ENCODE results near the gene CLDN24. TPM values are rescaled to one million over a fixed set of nuclear protein-coding genes. Genes with fewer than 3 reads are reported as not detected.

CLDN24 gene
- not detected for total RNA-seq
- polyA plus RNA-seq = not detected

GRCh38 chr4:183322326-183322725, at the start of gene CLDN24:
TSS of gene CLDN24 (minus strand) at chr4:183322426. CDS start at chr4:183322426, 0 bp downstream.
- intact Hi-C loops (cut with DNase I) = no loop called here
- 93 to 95% methylated on average over 5 of the region's 5 CpGs for WGBS, 2 donors

GRCh38 chr4:183370786-183371185, 48.6 kb upstream of the CLDN24 start:
- H3K4me1 ChIP-seq = no peaks in the 10 kb centered on the region
- H3K27me3 ChIP-seq = peaks cover 0 to 3% (median 0%) of the 10 kb centered on the region in 3 donors
- no peak overlapping the region for H3K4me3 ChIP-seq
- intact Hi-C loops (cut with DNase I) = no loop called here
- H3K27ac ChIP-seq = no peak overlapping the region
- no peak for DNase-seq
- H3K36me3 ChIP-seq = no peaks in the 10 kb centered on the region
- peaks cover 0 to 5% (median 0%) of the 10 kb centered on the region in 4 donors for H3K9me3 ChIP-seq
- 28 to 67% methylated on average over 12 of the region's 12 CpGs for WGBS, 2 donors
- TF ChIP-seq EP300 (IDR thresholded peaks at IDR 0.05) (no peak), POLR2AphosphoS5 (IDR thresholded peaks at IDR 0.05) (no peak)

More at GRCh38 chr4:183322326-183322725, at the start of gene CLDN24:
- Histone ChIP-seq H3K4me1 (no peaks in the 10 kb centered on the region), H3K27me3 (no peaks in the 10 kb centered on the region), H3K9me3 (no peaks in the 10 kb centered on the region), H3K36me3 (peaks cover 0 to 16% (median 0%) of the 10 kb centered on the region in 4 donors), H3K27ac (no peak within 1 kb of the TSS), H3K4me3 (no peak within 1 kb of the TSS)
- no peak for DNase-seq
- TF ChIP-seq POLR2A (IDR thresholded peaks at IDR 0.05) (no peak), CTCF (IDR thresholded peaks at IDR 0.05) (no peak), EP300 (IDR thresholded peaks at IDR 0.05) (no peak), POLR2AphosphoS5 (IDR thresholded peaks at IDR 0.05) (no peak)

- peaks cover 0 to 5% (median 0%) of the 10 kb centered on the region in 4 donors for H3K9me3 ChIP-seq
- no peaks in the 10 kb centered on the region for H3K4me1 ChIP-seq
- H3K4me3 ChIP-seq = no peak overlapping the region
- H3K36me3 ChIP-seq = no peaks in the 10 kb centered on the region
- intact Hi-C loops (cut with DNase I) = no loop called here
- no peak overlapping the region for H3K27ac ChIP-seq
- WGBS, 2 donors = 79 to 84% methylated on average over 8 of the region's 8 CpGs
- peaks cover 0 to 3% (median 0%) of the 10 kb centered on the region in 3 donors for H3K27me3 ChIP-seq
- TF ChIP-seq POLR2A (IDR thresholded peaks at IDR 0.05) = no peak
- no peak for TF ChIP-seq EP300 (IDR thresholded peaks at IDR 0.05)
- no peak for TF ChIP-seq CTCF (IDR thresholded peaks at IDR 0.05)
- TF ChIP-seq POLR2AphosphoS5 (IDR thresholded peaks at IDR 0.05) = no peak
- DNase-seq = no peak
Measured at GRCh38 chr4:183369073-183369472, 46.8 kb upstream of the CLDN24 start.

GRCh38 chr4:183366206-183366835, 44.1 kb upstream of the CLDN24 start:
- Histone ChIP-seq H3K27ac (no peak overlapping the region), H3K4me1 (no peaks in the 10 kb centered on the region), H3K27me3 (no peaks in the 10 kb centered on the region), H3K4me3 (no peak overlapping the region), H3K36me3 (no peaks in the 10 kb centered on the region), H3K9me3 (no peaks in the 10 kb centered on the region)
- DNase-seq = no peak
- no peak for TF ChIP-seq POLR2AphosphoS5 (IDR thresholded peaks at IDR 0.05)
- no peak for TF ChIP-seq POLR2A (IDR thresholded peaks at IDR 0.05)
- TF ChIP-seq CTCF (IDR thresholded peaks at IDR 0.05) = no peak
- no peak for TF ChIP-seq EP300 (IDR thresholded peaks at IDR 0.05)
- 83 to 91% methylated on average over 16 of the region's 16 CpGs for WGBS, 2 donors
- intact Hi-C loops (cut with DNase I) = no loop called here

- intact Hi-C loops (cut with DNase I) = no loop called here
- H3K27me3 ChIP-seq = no peaks in the 10 kb centered on the region
- no peak for TF ChIP-seq POLR2AphosphoS5 (IDR thresholded peaks at IDR 0.05)
- no peak for TF ChIP-seq EP300 (IDR thresholded peaks at IDR 0.05)
- no peak for TF ChIP-seq POLR2A (IDR thresholded peaks at IDR 0.05)
- no peak for TF ChIP-seq CTCF (IDR thresholded peaks at IDR 0.05)
- no peak overlapping the region for H3K4me3 ChIP-seq
- H3K9me3 ChIP-seq = no peaks in the 10 kb centered on the region
- no peak overlapping the region for H3K27ac ChIP-seq
- DNase-seq = no peak
- WGBS, 2 donors = 71 to 83% methylated on average over 10 of the region's 10 CpGs
- no peaks in the 10 kb centered on the region for H3K4me1 ChIP-seq
- no peaks in the 10 kb centered on the region for H3K36me3 ChIP-seq
Measured at GRCh38 chr4:183364025-183364424, 41.8 kb upstream of the CLDN24 start.
